Measurements from ENCODE around the gene IPP. TPM values are rescaled to one million over a fixed set of nuclear protein-coding genes. Genes with fewer than 3 reads are reported as not detected.

The IPP gene
- total and polyA plus RNA-seq, 2 of the 8 experiments (the other 6 are each of a cell fraction or from before 2014, with no cell fraction given), result 1.4 to 5.6 TPM

GRCh38 chr1:45679123-45679522 is 71.3 kb downstream of the IPP start:
- Histone ChIP-seq H3K4ac (replicated peaks; ENCODE audit: insufficient read length, low read depth, low read length) (no peak overlapping the region), H3K23me2 (ENCODE audit: low read depth, low read length) (no peaks in the 10 kb centered on the region), H3K9ac (replicated peaks in 1 of 4; ENCODE audit: extremely low read depth in 1 of 4, low read depth in 3 of 4, low read length in 3 of 4) (no peak overlapping the region), H3K18ac (ENCODE audit: extremely low read depth, low read length) (no peak overlapping the region), H3K4me3 (ENCODE audit: extremely low read depth in 1 of 4, insufficient read depth in 2 of 4, low read depth in 3 of 4, low read length in 4 of 4) (peak overlapping the region in 1 of 4 experiments; percentile 14; a peak in 1 of 8 replicates), H2BK15ac (ENCODE audit: low read length) (no peak overlapping the region), H2AK5ac (ENCODE audit: low read depth, low read length) (no peak overlapping the region), H3K4me2 (ENCODE audit: insufficient read depth in 1 of 2, low read depth in 2 of 2, low read length in 2 of 2) (peak overlapping the region; percentile 10 to 22; a peak in 3 of 4 replicates), H3K9me3 (ENCODE audit: insufficient read depth in 2 of 2, low read depth in 1 of 2, low read length in 1 of 2) (no peaks in the 10 kb centered on the region), H4K20me1 (replicated peaks in 1 of 2; ENCODE audit: control insufficient read depth in 1 of 2, insufficient read depth in 2 of 2, low read length in 2 of 2) (peaks cover 17 to 25% of the 10 kb centered on the region in 2 experiments), H4K91ac (replicated peaks; ENCODE audit: insufficient read length, low read length) (no peak overlapping the region), H4K8ac (ENCODE audit: extremely low read depth, insufficient read depth, low read length) (peak overlapping the region; percentile 62; the same call in 1 of the 2 replicates), H4K5ac (ENCODE audit: insufficient read length, low read depth, low read length) (no peak overlapping the region), H2BK20ac (ENCODE audit: low read length) (no peak overlapping the region), H3K23ac (ENCODE audit: insufficient read length) (no peak overlapping the region), H3K27ac (ENCODE audit: low read depth, low read length) (no peak overlapping the region), H3K27me3 (replicated peaks in 1 of 4; ENCODE audit: control insufficient read depth in 3 of 4, extremely low read depth in 1 of 4, insufficient read depth in 3 of 4, low read length in 3 of 4) (no peaks in the 10 kb centered on the region), H3K79me2 (ENCODE audit: control insufficient read depth in 1 of 2, insufficient read depth in 2 of 2, low read length in 2 of 2) (peaks cover 62 to 98% of the 10 kb centered on the region in 2 experiments), H3K36me3 (ENCODE audit: control insufficient read depth in 2 of 4, insufficient read depth in 4 of 4, low read length in 3 of 4) (no peaks in the 10 kb centered on the region), H3K14ac (ENCODE audit: insufficient read length) (no peak overlapping the region), H2BK12ac (ENCODE audit: low read depth, low read length) (no peak overlapping the region), H3K79me1 (ENCODE audit: low read depth, low read length) (peaks cover 2% of the 10 kb centered on the region; the same call in 1 of the 2 replicates), H3K56ac (replicated peaks; ENCODE audit: insufficient read length, low read depth, low read length) (no peak overlapping the region), H2BK5ac (ENCODE audit: low read depth, low read length) (no peak overlapping the region), H2AFZ (ENCODE audit: low read length) (no peak overlapping the region), H3K4me1 (replicated peaks in 1 of 4; ENCODE audit: control insufficient read depth in 3 of 4, insufficient read depth in 4 of 4, low read length in 3 of 4) (peaks cover 0 to 21% (median 6%) of the 10 kb centered on the region in 4 experiments; a peak in 5 of 7 replicates), H2BK120ac (replicated peaks; ENCODE audit: low read depth, low read length) (no peak overlapping the region)
- WGBS, 2 experiments (ENCODE audit: extremely low coverage in 1 of 2, insufficient coverage in 1 of 2, insufficient read length in 1 of 2, insufficient replicate concordance in 2 of 2, low coverage in 1 of 2, low lambda C conversion rate in 2 of 2, missing lambda C conversion rate in 1 of 2), result 44% methylated on average over 3 of the region's 3 CpGs; no CpG with 5 or more reads in 1 of the 2 experiments
- DNase-seq (ENCODE audit: low read depth in 1 of 2, low spot score in 2 of 2) (no peak), FAIRE-seq (no peak)
- ChIA-PET CTCF (ENCODE audit: partially characterized antibody) (no interaction called here), POLR2A (ENCODE audit: partially characterized antibody) (interaction anchor here (0.6 to 2.2 kb wide), 6 partner anchors 8 to 498 kb away, joined by 3 to 7 read pairs (median 3); partner anchors contain the start of gene NASP)
